ENCODE results near the gene SNX2.
A peak's percentile ranks its signal among the peaks of the same experiment; 100 is the strongest.

The SNX2 gene

DNA sequence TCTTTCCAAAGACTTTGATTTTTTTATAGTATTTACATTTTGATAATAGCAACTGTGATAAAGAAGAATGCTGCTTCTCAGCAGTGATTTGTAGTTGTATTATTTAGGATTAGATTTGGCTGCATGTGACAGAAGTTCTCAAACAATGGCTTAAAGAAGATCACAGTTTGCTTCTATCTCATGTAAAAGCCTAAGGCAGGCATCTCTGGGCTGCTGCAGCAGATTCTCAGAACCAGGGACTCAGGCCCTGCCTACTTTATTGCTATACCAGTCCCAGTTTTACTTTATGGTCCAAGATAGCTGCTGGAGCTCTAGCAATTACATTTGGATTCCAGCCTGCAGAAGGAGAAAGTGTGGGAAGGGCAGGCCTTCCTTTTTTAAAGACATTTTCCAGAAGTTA is 8.8 kb upstream of the SNX2 start:
- TF ChIP-seq ARNT (IDR thresholded peaks at IDR 0.05) (no peak), FOXA1 (IDR thresholded peaks at IDR 0.05) (no peak), FOXM1 (IDR thresholded peaks at IDR 0.05; ENCODE audit: borderline replicate concordance) (no peak), FOXK2 (IDR thresholded peaks at IDR 0.05) (no peak), HDGF (IDR thresholded peaks at IDR 0.05; ENCODE audit: borderline replicate concordance) (no peak), NFRKB (IDR thresholded peaks at IDR 0.05) (no peak)
- CTCF ChIA-PET, result no interaction called here

DNA sequence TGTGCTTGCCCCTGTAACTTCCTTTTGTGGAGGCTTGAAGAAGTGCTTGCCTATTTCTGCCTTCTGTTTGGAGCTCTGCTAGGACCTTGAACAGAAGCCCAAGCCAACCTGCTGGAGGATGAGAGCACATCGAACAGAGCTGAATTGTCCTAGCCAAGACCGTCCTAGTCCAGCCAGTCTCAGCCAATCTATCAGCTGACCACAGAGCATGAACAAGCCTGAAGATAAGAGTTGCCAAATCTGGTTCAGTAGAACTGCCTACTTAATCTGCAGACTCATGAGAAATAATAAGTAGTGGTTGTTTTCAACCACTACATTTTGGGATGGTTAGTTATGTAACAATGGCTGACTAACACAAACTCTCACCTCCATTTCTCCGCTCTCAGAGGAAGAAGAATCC is 4.4 kb upstream of the SNX2 start:
- POLR2A ChIA-PET, result no interaction called here
- no peak for DNase-seq (ENCODE audit: extremely low spot score)
- CTCF ChIA-PET, result no interaction called here
- no peak for TF ChIP-seq BHLHE40 (IDR thresholded peaks at IDR 0.05; ENCODE audit: borderline replicate concordance)
- TF ChIP-seq SP1 (IDR thresholded peaks at IDR 0.05), result no peak
- TF ChIP-seq TARDBP (IDR thresholded peaks at IDR 0.05), result no peak
- TF ChIP-seq LEF1 (IDR thresholded peaks at IDR 0.05; ENCODE audit: borderline replicate concordance), result no peak
- TF ChIP-seq, protein P1, sequence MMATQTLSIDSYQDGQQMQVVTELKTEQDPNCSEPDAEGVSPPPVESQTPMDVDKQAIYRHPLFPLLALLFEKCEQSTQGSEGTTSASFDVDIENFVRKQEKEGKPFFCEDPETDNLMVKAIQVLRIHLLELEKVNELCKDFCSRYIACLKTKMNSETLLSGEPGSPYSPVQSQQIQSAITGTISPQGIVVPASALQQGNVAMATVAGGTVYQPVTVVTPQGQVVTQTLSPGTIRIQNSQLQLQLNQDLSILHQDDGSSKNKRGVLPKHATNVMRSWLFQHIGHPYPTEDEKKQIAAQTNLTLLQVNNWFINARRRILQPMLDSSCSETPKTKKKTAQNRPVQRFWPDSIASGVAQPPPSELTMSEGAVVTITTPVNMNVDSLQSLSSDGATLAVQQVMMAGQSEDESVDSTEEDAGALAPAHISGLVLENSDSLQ (IDR thresholded peaks at IDR 0.05), result no peak
- TF ChIP-seq SUZ12 (IDR thresholded peaks at IDR 0.05), result no peak
- TF ChIP-seq HDGF (IDR thresholded peaks at IDR 0.05; ENCODE audit: borderline replicate concordance), result no peak
- no peak for TF ChIP-seq FOXA1 (IDR thresholded peaks at IDR 0.05)
- TF ChIP-seq ARNT (IDR thresholded peaks at IDR 0.05), result no peak
- no peak for TF ChIP-seq L3MBTL2 (conservative IDR thresholded peaks at IDR 0.05)
- TF ChIP-seq ZNF384 (IDR thresholded peaks at IDR 0.05), result no peak
- no peak for TF ChIP-seq NFRKB (IDR thresholded peaks at IDR 0.05)
- TF ChIP-seq FOXK2 (IDR thresholded peaks at IDR 0.05), result no peak
- no peak for TF ChIP-seq ELF4 (IDR thresholded peaks at IDR 0.05)
- no peak for TF ChIP-seq CTBP1 (IDR thresholded peaks at IDR 0.05; ENCODE audit: borderline replicate concordance)
- TF ChIP-seq FOXM1 (IDR thresholded peaks at IDR 0.05; ENCODE audit: borderline replicate concordance), result no peak

More for the DNA sequence above, 8.8 kb upstream of the SNX2 start:
- POLR2A ChIA-PET, result no interaction called here
- DNase-seq (ENCODE audit: extremely low spot score), result no peak

- no peak for TF ChIP-seq L3MBTL2 (conservative IDR thresholded peaks at IDR 0.05)
- no peak for TF ChIP-seq ZNF384 (IDR thresholded peaks at IDR 0.05)
- no peak for TF ChIP-seq ELF4 (IDR thresholded peaks at IDR 0.05)
- no peak for TF ChIP-seq LEF1 (IDR thresholded peaks at IDR 0.05; ENCODE audit: borderline replicate concordance)
- no peak for TF ChIP-seq SP1 (IDR thresholded peaks at IDR 0.05)
- DNase-seq (ENCODE audit: extremely low spot score), result no peak
- ChIA-PET POLR2A (no interaction called here), CTCF (no interaction called here)
Measured at GRCh38 chr5:122772446-122772845, 2.4 kb upstream of the SNX2 start.

- POLR2A ChIA-PET, result interaction anchor here (0.9 to 1.6 kb wide), 3 partner anchors 17 to 189 kb away, joined by 3 to 5 read pairs (median 3); no protein-coding TSS in a partner anchor
- TF ChIP-seq SUZ12 (IDR thresholded peaks at IDR 0.05) (no peak), FOXA1 (IDR thresholded peaks at IDR 0.05) (no peak), ARNT (IDR thresholded peaks at IDR 0.05) (no peak), ELF4 (IDR thresholded peaks at IDR 0.05) (no peak), BHLHE40 (IDR thresholded peaks at IDR 0.05; ENCODE audit: borderline replicate concordance) (no peak), NFRKB (IDR thresholded peaks at IDR 0.05) (no peak), CTBP1 (IDR thresholded peaks at IDR 0.05; ENCODE audit: borderline replicate concordance) (no peak), ZNF384 (IDR thresholded peaks at IDR 0.05) (no peak), L3MBTL2 (conservative IDR thresholded peaks at IDR 0.05) (no peak), FOXK2 (IDR thresholded peaks at IDR 0.05) (no peak), SP1 (IDR thresholded peaks at IDR 0.05) (no peak), HDGF (IDR thresholded peaks at IDR 0.05; ENCODE audit: borderline replicate concordance) (no peak)
- DNase-seq (ENCODE audit: extremely low spot score), result no peak
- CTCF ChIA-PET, result interaction anchor here (0.6 kb wide), 1 partner anchor 22 kb away, joined by 8 read pairs; no protein-coding TSS in a partner anchor
Measured at GRCh38 chr5:122773619-122774018, 1.3 kb upstream of the SNX2 start.

DNA sequence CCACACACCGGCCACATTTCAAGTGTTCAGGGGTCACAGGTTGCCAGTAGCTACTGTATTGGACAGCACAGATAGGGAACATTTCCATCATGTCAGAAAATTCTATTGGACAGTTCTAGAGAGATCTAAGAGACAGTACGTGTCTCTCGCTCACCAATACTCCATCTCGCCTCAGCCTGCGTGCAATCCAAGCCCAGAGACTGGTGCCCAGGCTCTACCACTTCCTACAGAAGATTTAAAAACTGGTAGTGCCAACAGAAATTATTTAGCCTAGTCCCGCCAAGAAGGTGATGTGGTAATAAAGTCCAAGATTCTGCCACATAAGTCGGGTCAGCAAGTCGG is 390 bp upstream of the SNX2 start:
- POLR2A ChIA-PET, result interaction anchor here (0.7 to 2.3 kb wide), 3 partner anchors 9 to 70 kb away, joined by 3 to 9 read pairs (median 5); partner anchors contain the start of gene SNX24
- TF ChIP-seq HDGF (IDR thresholded peaks at IDR 0.05; ENCODE audit: borderline replicate concordance) (no peak), BHLHE40 (IDR thresholded peaks at IDR 0.05; ENCODE audit: borderline replicate concordance) (no peak), SP1 (IDR thresholded peaks at IDR 0.05) (no peak), TARDBP (IDR thresholded peaks at IDR 0.05) (no peak), FOXM1 (IDR thresholded peaks at IDR 0.05; ENCODE audit: borderline replicate concordance) (no peak)
- TF ChIP-seq, protein P1 (IDR thresholded peaks at IDR 0.05), result no peak
- CTCF ChIA-PET, result interaction anchor here (0.6 kb wide), 1 partner anchor 23 kb away, joined by 8 read pairs; no protein-coding TSS in a partner anchor
- DNase-seq (ENCODE audit: extremely low spot score), result no peak

- CTCF ChIA-PET, result interaction anchor here (0.6 to 1.0 kb wide), 2 partner anchors 19 to 125 kb away, joined by 3 to 4 read pairs; no protein-coding TSS in a partner anchor
- no peak for TF ChIP-seq SUZ12 (IDR thresholded peaks at IDR 0.05)
- TF ChIP-seq FOXA1 (IDR thresholded peaks at IDR 0.05), result no peak
- TF ChIP-seq NFRKB (IDR thresholded peaks at IDR 0.05), result no peak
- POLR2A ChIA-PET, result interaction anchor here (1.3 to 2.3 kb wide), 2 partner anchors 51 to 69 kb away, joined by 4 to 9 read pairs; partner anchors contain the start of gene SNX24
- DNase-seq (ENCODE audit: extremely low spot score), result peak; percentile 34
Measured at GRCh38 chr5:122775550-122776542, 966 bp downstream of the SNX2 start.

GRCh38 chr5:122778157-122778556 is 3.3 kb downstream of the SNX2 start:
- ChIA-PET POLR2A (no interaction called here), CTCF (interaction anchor here (0.6 kb wide), 1 partner anchor 42 kb away, joined by 3 read pairs; no protein-coding TSS in a partner anchor)
- no peak for DNase-seq (ENCODE audit: extremely low spot score)
- TF ChIP-seq TARDBP (IDR thresholded peaks at IDR 0.05), result no peak
- TF ChIP-seq L3MBTL2 (conservative IDR thresholded peaks at IDR 0.05), result no peak
- TF ChIP-seq BHLHE40 (IDR thresholded peaks at IDR 0.05; ENCODE audit: borderline replicate concordance), result no peak
- TF ChIP-seq CTBP1 (IDR thresholded peaks at IDR 0.05; ENCODE audit: borderline replicate concordance), result no peak
- no peak for TF ChIP-seq ZNF384 (IDR thresholded peaks at IDR 0.05)
